ENCODE measurements around the gene KLHL7.

DNA sequence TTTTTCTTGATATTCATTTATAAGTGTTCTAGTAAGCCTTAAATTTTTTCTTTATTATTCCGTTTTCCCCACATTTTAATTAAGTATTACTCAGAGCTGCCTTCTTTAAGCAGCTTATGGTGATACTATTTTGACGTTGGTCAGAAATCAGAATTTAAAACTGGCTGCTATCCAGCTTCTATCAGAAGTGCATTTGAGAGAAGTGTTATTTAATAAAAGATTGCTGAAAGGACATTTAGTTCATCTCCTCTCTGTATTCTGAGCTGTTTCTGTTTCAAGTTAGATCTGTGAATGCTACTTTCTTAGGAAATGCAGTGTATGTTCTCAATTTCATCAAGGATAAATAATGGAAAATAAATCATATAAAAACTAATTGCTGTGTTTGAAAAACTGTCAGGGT is 17.4 kb downstream of the KLHL7 start:
- no peak for TF ChIP-seq EZH2 (IDR thresholded peaks at IDR 0.05; ENCODE audit: low read length)
- no peak for TF ChIP-seq CTCF (optimal IDR thresholded peaks at IDR 0.05 in 1 of 3, IDR thresholded peaks at IDR 0.05 in 1 of 3, conservative IDR thresholded peaks at IDR 0.05 in 1 of 3; ENCODE audit: extremely low read depth in 1 of 3, insufficient read depth in 2 of 3, low read length in 3 of 3)
